HG03565 (cell line): Measurements from ENCODE around the gene CDC37.
"Not testable (repeated sequence)": the region's sequence is repeated elsewhere in the genome, so short reads cannot be mapped to it uniquely, and the experiment has no call there.

Source experiments
- ATAC-seq: cut with Tn5 transposase; IDR thresholded peaks from one replicate; pipeline ENCODE4 v1.9.1; 2021; ENCODE audit warnings: mild to moderate bottlenecking, moderate library complexity; ENCODE audit not compliant: unreplicated experiment

CDC37 gene

DNA sequence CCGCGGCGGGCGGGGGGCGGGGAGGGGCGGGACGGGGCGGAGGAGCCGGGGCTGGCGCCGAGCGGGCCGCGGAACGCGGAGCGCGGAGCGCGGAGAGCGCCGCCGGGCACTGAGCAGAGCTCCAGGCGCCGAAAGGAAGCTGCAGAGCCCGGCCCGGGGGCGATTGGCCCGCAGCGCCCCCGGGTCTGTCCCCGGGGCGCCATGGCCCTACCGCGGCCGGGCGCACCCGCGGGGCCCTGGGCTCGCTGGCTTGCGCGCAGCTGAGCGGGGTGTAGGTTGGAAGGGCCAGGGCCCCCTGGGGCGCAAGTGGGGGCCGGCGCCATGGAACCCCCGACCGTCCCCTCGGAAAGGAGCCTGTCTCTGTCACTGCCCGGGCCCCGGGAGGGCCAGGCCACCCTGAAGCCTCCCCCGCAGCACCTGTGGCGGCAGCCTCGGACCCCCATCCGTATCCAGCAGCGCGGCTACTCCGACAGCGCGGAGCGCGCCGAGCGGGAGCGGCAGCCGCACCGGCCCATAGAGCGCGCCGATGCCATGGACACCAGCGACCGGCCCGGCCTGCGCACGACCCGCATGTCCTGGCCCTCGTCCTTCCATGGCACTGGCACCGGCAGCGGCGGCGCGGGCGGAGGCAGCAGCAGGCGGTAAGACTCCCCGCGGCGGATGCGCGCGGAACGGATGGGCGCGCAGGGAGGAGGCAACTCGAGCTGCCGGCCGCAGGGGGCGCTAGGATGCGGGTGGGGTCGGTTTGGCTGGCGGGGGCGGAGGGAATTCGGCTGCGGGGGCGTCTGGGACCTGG lies 17.3 kb upstream of the CDC37 start, which contains the start of gene PDE4A:
Gene PDE4A, plus strand, starts transcription at position 95 of the 796 bp plus-strand sequence. Its CDS starts 227 bp downstream, at position 322.
- ATAC-seq: no peak

DNA sequence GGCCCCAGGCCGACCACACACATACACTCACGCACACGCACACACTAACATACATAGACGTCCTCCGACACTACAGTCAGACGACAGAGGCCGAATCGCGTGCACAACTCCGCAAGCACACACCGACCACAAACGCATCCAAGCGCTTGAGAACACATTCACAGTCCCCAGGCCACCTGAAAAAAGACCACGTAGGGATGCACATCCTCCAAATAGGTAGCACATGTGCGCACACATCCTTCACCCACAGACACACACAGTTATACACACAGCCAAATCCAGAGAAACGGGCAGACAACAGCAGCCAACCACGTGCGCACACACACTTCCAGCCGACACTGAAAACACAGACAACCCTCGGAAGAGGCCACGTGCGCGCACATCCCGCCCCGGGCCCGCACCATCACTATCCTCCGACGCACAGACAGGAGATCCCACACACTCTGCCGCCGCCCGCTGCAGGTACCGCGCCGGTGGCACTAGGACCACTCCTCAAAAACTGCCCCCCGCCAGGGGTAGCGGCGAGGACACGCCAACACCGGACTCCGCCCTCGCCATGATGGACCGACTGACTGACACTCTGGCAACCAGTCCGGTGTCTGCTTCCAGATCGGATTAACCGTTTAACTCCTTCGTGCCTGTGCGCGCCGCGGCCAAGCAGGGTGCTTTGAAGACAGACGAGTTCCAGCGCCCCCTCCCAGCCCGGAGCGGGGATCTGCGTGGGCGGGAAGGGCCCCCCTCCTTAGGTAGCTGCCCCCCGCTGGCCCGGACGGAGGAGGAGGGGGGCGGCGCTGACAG lies 16.5 kb upstream of the CDC37 start:
- no peak for ATAC-seq

DNA sequence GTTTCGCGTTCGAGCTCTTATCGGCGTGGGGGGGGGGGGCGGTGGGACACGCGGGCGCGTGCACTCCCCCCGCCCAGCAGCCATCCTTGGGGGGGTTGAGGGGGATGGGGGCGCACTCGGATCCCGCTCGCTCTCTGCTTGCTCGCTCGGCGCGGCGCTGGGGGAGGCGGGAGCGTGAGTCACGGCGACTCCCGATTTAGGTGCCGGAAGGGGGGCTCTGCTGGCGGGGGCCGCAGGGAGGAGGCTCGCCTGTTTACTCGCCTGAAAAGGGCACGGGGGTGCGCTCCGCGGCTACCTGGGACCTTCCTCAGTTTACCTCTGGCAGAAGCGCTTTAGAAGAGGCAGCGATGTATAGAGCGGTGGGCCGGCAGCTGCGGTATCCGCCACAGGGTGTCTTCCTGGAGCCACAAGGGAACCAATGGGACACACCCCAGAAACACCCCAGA lies 15.9 kb upstream of the CDC37 start:
- no peak for ATAC-seq

DNA sequence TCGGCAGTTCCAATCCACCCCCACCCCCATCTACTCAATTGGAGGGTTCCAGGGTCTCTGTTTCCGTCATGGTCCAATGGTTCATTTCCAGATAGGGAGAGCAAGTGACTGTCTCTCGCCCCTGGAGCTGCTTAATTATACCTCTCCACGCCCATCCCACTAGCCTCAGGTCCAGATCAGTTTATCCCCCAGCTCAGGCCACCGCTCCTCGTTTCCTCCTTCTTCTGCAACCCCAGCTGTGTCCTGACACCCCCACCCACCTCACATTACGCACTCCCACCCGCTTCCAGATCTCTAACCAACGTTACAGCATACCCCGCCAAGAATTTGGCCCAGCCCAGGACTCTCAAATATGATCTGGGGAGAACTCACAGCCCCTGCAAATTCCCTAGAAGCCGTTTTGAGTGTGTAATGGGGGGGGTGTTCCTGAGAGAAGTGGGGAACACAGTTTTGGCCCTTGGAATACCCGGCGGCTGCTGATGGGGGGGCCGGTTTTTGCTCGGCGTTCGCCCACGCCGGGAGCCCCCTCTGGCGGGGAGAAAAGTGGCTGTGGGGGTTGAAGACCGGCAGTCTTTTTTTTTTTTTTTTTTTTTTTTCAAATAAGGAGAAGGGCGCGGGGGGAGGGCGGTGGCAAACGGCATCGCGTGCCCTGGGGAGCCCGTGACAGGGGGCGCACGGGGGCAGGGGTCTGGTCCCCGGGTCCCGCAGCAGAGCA lies 15.3 kb upstream of the CDC37 start:
- no peak for ATAC-seq

DNA sequence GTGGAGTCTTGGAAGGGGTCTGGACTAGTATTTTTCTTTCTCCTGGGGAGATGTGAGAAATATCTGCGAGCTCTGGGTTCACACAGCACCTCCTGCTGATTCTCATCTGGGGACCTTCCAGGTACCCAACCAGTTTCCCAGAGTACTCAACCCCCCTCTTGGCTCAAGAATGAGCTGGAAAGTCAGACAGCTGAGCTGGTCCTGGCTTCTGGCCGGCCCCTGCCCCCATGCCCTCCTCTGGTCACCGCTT lies 14.8 kb upstream of the CDC37 start:
- no peak for ATAC-seq

DNA sequence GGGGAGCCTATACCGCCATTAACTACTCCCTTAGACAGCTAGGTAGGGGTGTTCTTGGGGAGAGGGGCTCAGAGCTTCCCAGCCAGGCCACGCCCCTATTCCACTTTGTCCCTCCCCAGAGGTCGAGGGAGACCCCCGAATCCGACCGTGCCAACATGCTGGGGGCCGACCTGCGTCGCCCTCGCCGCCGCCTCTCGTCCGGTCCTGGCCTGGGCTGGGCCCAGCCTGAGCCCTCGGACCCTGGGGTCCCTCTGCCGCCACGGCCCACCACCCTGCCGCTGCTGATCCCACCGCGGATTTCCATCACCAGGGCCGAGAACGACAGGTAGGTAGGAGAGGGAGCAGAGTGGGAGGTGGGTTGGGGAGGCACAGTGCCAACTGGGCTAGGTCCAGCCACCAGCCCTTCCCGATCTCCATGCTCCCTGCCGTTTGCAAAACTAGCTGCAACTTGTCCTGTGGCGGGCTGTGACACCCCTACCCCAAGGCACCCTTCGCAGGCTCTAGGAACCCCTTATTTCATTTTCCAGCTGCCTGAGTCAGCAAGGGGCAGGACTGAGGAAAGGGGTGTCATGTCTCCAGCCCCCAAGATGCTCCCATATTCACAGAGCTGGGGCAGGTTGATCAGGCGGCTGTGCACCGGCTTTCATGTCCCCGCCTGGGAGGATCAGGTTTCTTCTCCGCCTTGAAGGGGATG lies 14.3 kb upstream of the CDC37 start:
- ATAC-seq: no peak

DNA sequence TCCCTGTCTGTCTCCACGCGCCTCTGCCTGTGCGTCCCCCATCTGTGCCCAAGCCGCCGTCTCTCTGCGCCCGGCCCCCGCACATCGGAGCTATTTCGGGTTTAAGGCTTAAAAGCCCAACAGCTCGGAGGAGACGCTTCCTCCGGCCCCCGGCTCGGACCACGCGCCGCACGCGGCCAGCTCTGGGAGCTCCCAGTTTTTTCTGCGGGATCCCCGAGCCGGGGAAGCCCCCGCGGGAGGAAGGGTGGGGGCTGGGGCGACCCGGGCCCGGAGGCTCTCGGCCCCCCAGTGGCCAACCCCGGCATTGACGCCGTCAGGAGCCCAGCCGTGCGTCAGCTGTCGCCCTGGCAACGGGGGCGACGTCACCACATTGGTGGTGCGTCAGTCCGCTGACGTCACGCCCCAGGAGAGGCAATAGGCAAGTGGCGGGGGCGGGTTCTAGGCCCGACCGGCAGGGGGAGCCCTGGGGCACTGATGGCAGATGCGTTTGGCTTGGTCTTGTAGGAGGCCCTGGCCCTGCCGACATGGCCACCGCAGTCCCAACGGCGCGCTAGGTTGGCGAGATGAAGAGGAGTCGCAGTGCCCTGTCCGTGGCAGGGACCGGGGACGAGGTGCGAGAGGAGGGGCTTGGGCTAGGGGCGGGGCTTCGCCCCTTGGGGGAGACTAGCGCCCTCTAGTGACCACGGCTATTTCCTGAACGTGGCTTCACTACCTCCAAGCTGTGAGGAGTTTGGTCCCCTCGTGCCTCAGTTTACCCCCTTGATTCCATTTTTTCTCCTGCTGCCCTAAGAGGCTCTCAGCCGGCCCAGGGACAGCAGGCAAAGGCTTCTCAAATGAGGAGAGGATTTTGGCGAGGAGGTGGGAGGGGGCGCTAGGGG lies 13.3 kb upstream of the CDC37 start:
- peak; percentile 52 for ATAC-seq

DNA sequence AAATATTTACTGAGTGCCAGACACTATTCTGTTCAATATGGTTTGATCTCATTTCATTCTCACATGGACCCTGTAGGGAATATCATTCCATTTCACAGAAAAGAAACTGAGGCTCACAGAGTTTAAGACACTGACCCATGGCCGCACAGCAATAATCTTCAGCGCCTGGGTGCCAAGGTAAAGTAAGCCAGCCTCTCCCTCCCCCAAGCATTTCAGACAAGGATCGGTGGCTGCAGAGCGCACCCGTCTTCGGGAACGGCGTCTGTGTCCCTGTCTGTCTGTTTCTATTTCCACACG lies 12.7 kb upstream of the CDC37 start:
- no peak for ATAC-seq

DNA sequence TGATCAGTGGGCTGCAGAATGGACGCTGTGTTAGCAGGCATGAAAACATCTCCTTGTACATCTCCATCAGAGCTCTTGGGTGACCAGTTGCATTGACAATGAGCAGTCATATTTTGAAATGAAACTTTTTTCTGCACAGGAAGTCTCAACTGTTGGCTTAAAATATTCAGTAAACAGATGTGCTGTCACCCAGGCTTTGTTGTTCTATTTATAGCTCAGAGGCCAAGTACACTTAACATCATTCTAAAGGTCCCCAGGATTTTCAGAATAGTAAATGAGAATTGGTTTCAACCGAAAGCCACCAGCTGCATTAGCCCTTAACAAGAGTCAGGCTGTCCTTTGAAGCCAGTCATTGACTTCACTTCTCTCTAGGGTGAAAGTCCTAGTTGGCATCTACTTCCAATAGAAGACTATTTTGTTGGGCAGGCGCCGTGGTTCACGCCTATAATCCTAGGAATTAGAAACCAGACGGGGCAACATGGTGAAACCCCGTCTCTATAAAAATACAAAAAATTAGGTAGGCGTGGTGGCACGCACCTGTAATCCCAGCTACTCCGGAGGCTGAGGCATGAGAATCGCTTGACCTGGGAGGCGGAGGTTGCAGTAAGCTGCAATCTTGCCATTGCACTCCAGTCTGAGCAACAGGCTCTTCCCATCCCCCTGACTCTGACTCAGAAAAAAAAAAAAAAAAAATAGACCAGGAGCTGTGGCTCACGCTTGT lies 9.1 kb upstream of the CDC37 start:
- peak; percentile 52 for ATAC-seq

DNA sequence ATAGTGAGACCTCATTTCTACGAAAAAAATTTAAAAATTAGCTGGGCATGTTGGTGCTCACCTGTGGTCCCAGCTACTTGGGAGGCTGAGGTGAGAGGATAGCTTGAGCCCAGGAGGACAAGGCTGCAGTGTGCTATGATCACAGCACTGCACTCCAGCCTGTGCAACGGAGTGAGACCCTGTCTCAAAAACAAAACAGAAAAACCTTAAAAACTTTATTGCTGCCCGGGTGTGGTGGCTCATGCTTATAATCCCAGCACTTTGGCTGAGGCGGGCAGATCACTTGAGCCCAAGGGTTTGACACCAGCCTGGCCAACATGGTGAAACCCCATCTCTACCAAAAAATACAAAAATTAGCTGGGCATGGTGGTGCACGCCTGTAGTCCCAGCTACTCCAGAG lies 7.9 kb upstream of the CDC37 start:
- not testable (repeated sequence) for ATAC-seq

DNA sequence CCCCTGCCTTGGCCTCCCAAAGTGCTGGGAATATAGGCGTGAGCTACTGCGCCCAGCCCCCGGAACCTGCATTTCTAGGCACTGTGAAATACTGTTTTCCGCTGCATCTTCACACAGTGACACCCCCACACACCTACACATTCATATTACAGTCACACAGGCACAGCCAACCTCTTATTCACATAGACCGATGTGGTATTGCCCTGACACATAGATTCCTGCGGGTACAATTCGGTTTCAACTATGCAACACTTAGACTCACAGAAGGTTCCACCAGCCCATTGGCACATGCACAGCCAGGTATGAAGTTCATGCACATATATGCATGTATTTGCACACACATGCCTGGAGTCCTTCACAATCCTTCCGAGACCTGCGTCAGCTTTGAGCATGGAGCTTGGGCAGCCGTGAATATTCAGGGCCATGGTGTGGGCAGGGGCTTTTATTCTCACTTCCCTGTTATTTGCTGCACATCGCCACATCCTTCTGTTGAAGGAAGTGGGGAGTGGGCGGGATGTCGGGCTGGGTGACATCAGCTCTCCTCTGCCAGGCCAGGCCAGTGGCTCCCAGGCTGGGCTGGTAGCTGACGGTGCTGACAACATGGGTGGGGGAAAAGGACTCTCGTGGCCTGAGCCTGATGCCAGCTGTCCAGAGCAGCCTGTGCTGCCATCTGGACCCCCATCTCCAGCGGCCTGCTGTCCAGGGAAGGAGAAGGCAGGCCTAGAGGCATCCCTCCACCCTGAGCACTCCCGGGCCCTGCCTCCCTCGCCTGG lies 5.4 kb upstream of the CDC37 start:
- ATAC-seq: no peak

DNA sequence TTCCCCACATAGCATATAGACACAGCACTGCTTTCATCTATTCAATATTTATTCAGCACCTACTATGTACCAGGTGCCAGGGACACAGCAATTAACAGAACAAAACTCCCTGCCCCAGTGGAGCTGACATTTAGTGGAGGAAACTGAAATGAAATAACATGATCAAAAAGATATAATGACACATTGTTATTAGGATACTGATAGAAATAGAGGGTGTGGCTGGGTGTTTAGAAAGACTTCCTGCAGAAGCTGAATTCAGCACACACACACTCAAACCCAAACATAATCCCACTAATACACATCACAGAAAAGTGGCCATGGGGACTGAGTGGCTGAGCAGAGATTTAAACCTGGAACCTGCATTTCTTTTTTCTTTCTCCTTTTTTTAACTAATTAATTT lies 3.8 kb upstream of the CDC37 start:
- ATAC-seq: no peak

DNA sequence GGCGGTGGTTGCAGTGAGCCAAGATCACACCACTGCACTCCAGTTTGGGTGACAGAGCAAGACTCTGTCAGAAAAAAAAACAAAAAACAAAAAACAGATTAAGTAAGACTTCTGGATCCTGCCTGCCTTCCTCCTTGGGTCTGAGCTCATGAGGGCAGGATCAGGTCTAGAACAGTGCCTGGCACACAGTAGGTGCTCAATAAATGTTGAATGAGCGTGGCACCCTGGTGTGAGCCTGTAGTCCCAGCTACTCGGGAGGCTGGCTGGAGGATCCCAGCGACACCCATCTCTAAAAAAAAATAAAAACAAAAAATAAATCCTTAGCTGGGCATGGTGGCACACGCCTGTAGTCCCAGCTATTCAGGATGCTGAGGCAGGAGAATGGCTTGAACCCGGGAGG lies 2.8 kb upstream of the CDC37 start:
- ATAC-seq: no peak

DNA sequence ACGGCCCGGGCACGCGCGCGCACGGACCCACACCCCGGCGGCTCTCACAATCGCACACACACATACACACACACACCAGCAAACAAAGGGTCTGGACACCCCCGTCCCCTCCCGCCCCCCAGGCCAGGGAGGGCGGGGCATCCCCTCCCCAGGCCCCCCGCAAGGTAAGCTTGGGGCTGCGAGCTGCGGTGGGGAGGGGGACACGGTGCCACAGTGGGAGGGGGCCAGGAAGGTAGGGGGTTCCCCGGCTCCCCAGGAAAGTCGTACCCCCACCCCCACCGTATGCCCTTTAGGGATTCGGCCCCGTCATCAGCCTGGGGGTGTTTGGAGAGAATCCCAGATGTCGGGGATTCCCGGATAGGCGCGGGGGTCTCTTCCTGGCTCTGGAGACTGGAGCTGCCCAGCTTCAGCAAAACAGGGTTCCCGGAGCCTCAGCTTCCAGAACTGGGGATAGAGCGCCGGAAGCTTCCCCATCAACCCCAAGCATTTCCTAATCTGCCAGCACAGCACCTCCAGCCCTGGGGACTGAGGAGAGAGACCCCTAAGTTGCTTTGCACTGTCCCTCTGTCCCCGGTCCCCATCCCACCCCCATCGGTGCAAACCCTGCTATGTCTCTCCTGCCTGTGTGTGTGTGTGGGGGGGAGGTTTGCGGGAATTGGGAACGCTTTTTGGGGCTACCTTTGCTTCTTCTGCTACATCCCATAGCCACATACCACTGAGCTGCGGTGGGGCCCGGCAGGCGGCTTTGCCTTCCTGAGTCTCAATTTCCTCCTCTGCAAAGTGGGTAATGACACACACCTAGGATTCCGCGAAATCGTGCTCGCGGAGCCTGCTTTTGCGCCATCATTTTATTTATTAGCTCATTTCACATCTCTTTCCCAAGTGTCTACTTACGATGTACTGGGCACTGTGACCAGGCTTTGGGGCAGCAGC lies 1.8 kb upstream of the CDC37 start:
- ATAC-seq: no peak

DNA sequence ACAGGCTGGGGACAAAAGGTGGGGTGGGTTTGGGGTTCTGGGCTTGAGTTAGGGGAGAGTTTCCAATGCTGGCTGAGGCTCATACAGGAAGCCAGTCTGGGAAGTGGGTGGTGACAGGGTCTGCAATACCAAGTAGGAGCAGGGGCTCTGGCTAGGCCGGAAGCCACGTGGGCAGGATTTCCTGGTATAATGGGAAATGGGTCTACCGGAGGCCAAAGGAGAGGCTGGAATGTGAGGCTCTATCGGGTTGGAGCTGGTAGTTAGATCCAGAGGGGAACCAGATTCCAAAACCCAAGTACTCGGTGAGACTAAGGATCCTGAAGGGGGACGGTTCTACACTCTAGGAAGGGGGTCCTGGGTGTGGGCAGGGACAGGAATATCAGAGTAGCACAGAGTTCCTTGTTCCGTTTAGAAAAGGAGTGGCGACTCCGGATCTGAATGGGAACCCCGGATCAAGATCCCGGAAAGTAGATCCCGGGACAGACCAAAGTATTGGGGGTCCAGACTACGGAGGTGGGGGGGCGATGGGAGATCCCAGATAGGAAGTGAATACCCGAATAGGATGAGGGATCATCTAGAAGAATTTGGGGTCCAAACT lies 802 bp downstream of the CDC37 start:
- ATAC-seq: no peak

DNA sequence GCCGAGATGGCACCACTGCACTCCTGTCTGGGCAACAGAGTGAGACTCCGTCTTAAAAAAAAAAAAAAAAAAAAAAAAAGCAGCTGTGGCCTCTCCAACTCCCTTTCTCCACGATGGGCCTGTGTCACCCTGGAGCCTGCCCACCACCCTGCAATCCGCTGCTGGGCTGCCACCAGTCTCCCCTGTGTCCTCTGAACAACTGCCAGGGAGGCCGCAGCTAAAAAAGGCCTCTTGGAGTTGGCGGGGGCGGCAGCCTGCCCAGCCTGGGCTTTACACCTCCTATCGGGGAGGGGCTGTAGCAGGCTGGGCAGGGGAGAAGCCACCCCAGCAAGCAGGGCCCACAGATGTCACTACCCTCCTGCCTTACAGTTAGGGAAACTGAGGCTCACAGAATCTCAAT lies 3.5 kb downstream of the CDC37 start:
- ATAC-seq: no peak

DNA sequence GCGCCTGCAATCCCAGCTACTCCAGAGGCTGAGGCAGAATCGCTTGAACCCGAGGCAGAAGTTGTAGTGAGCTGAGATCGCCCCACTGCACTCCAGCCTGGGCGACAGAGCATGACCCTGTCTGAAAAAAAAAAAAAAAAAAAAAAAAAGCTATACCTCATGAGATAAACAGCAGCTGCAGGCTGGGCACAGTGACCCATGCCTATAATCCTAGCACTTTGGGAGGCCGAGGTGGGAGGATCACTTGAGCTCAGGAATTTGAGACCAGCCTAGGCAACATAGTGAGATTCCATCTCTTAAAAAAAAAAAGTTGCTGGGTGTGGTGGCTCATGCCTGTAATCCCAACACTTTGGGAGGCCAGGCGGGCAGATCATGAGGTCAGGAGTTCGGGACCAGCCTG lies 4.0 kb downstream of the CDC37 start:
- not testable (repeated sequence) for ATAC-seq

DNA sequence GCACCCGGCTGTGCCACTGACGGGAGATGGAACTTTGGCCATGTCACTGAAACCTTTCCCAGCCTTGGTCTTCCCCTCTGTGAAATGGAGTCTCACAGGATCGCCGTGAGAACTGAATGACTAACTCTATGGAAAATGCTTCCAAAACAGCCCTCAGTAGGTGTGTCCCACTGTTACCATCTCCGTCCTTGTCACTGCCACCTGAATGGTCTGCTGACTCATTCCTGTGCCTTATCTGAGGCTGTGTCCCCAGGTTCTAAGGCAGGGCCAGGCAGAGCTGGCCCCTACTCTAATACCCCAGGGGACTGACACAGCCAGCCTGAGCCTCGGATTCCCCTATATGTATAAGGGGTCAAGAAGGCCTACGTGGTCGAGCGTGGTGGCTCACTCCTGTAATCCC lies 4.5 kb downstream of the CDC37 start:
- no peak for ATAC-seq
